ENCODE measurements around the gene IQCH.

GRCh38 chr15:67537771-67538170 lies 283.2 kb downstream of the IQCH start:
- TF ChIP-seq POLR2A (IDR thresholded peaks at IDR 0.05), result no peak
- TF ChIP-seq, protein P1, sequence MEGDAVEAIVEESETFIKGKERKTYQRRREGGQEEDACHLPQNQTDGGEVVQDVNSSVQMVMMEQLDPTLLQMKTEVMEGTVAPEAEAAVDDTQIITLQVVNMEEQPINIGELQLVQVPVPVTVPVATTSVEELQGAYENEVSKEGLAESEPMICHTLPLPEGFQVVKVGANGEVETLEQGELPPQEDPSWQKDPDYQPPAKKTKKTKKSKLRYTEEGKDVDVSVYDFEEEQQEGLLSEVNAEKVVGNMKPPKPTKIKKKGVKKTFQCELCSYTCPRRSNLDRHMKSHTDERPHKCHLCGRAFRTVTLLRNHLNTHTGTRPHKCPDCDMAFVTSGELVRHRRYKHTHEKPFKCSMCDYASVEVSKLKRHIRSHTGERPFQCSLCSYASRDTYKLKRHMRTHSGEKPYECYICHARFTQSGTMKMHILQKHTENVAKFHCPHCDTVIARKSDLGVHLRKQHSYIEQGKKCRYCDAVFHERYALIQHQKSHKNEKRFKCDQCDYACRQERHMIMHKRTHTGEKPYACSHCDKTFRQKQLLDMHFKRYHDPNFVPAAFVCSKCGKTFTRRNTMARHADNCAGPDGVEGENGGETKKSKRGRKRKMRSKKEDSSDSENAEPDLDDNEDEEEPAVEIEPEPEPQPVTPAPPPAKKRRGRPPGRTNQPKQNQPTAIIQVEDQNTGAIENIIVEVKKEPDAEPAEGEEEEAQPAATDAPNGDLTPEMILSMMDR (IDR thresholded peaks at IDR 0.05), result no peak
